CD4-positive, alpha-beta T cell (primary cell): Measurements from ENCODE around the gene WDR5. TPM values are rescaled to one million over a fixed set of nuclear protein-coding genes. Genes with fewer than 3 reads are reported as not detected.

ENCODE experiments used
- ATAC-seq: fragments of 200-7000 bp; cut with Tn5 transposase; one replicate; pipeline ENCODE4 v1.10.0; 2022; ENCODE audit warnings: mild to moderate bottlenecking; ENCODE audit not compliant: poor library complexity
- CTCF ChIA-PET: fragments of 350-600 bp; sonication (Branson Sonifier 250); formaldehyde crosslinking; loops from one replicate; lab custom pipeline; 2021; ENCODE audit warnings: antibody characterized with exemption, inconsistent platforms; lab: Charles Lee
- POLR2A ChIA-PET: fragments of 350-600 bp; sonication (Branson Sonifier 250); formaldehyde crosslinking; loops from one replicate; lab custom pipeline; 2021; ENCODE audit warnings: antibody characterized with exemption, inconsistent platforms; lab: Charles Lee
- DNase-seq, 14 experiments: peaks; one replicate each; pipeline ENCODE4 v3.0.0-alpha.2; 2013 to 2020; ENCODE audit warnings: mixed read lengths in 2 of 14
- H3K27ac ChIP-seq, 2 donors: one replicate each; pipeline versions ENCODE4 v1.5.1 to v1.7.0; 2013; ENCODE audit warnings: low read length in 2 of 2, low read depth in 1 of 2, mild to moderate bottlenecking in 1 of 2
- H3K27me3 ChIP-seq, 2 experiments: 1 replicate in 1 of 2; 2 replicates in 1 of 2; pipeline versions ENCODE4 v1.6.1 to v1.7.0; 2013; ENCODE audit warnings: low read length in 2 of 2, control low read depth in 1 of 2, mild to moderate bottlenecking in 1 of 2, moderate library complexity in 1 of 2; ENCODE audit not compliant: insufficient read depth in 2 of 2, control insufficient read depth in 1 of 2
- H3K36me3 ChIP-seq: one replicate; pipeline ENCODE4 v1.6.1; 2013; ENCODE audit warnings: low read length, control low read depth; ENCODE audit not compliant: insufficient read depth
- H3K4me1 ChIP-seq: one replicate; pipeline ENCODE4 v1.6.1; 2013; ENCODE audit warnings: low read length, control low read depth; ENCODE audit not compliant: insufficient read depth
- H3K4me3 ChIP-seq: one replicate; pipeline ENCODE4 v1.5.1; 2013; ENCODE audit warnings: mild to moderate bottlenecking, low read length, moderate library complexity
- H3K9me3 ChIP-seq, 2 experiments: 1 replicate in 1 of 2; 2 replicates in 1 of 2; pipeline versions ENCODE4 v1.6.1 to v1.7.0; 2013; ENCODE audit warnings: low read length in 2 of 2, mild to moderate bottlenecking in 2 of 2, control low read depth in 1 of 2, moderate library complexity in 1 of 2; ENCODE audit not compliant: control insufficient read depth in 1 of 2, insufficient read depth in 1 of 2
- H3K27ac Mint-ChIP-seq: one replicate; pipeline ENCODE4 v1.8.0; 2020; ENCODE audit warnings: mixed read lengths
- H3K27me3 Mint-ChIP-seq: one replicate; pipeline ENCODE4 v1.8.0; 2021; ENCODE audit warnings: mixed read lengths
- H3K36me3 Mint-ChIP-seq: one replicate; pipeline ENCODE4 v1.8.0; 2021; ENCODE audit warnings: low read depth, mixed read lengths
- H3K4me1 Mint-ChIP-seq: one replicate; pipeline ENCODE4 v1.8.0; 2021; ENCODE audit warnings: low read depth, mixed read lengths
- H3K4me3 Mint-ChIP-seq: one replicate; pipeline ENCODE4 v1.8.0; 2020; ENCODE audit warnings: mild to moderate bottlenecking, mixed read lengths
- H3K9me3 Mint-ChIP-seq: one replicate; pipeline ENCODE4 v1.8.0; 2020; ENCODE audit warnings: mixed read lengths
- CTCF ChIP-seq: fragments of 200-600 bp; IDR thresholded peaks from one replicate; pipeline ENCODE4 v1.8.0; 2022; ENCODE audit warnings: antibody characterized with exemption, mild to moderate bottlenecking
- intact Hi-C, 2 experiments: fragments of 100-400 bp; cut with DNase I in 1 of 2; cut with micrococcal nuclease in 1 of 2; formaldehyde crosslinking; loops; one replicate each; pipeline versions ENCODE4 v1.15.1 to v1.9.0; 2023 to 2025; cut with DNase I, micrococcal nuclease
- total RNA-seq, 174 experiments: library from RNA in 2 of 174; stranded (reverse) in 2 of 174; gene quantifications; one replicate each; pipeline ENCODE4 v1.2.3 and lab custom pipeline; 2021 to 2026

The WDR5 gene
- total RNA-seq, 2 experiments from 2014 or later, result 14.9 to 16.9 TPM

GRCh38 chr9:134195558-134195957 is 59.7 kb downstream of the WDR5 start:
- Mint-ChIP-seq H3K36me3 (no peaks in the 10 kb centered on the region), H3K4me1 (peaks cover 24% of the 10 kb centered on the region), H3K27me3 (no peaks in the 10 kb centered on the region), H3K4me3 (peak overlapping the region; percentile 8), H3K27ac (peak overlapping the region; percentile 50), H3K9me3 (no peaks in the 10 kb centered on the region)
- Histone ChIP-seq H3K36me3 (no peaks in the 10 kb centered on the region), H3K4me3 (no peak overlapping the region), H3K9me3 (no peaks in the 10 kb centered on the region), H3K4me1 (peaks cover 33% of the 10 kb centered on the region), H3K27ac (no peak overlapping the region), H3K27me3 (no peaks in the 10 kb centered on the region)
- DNase-seq (peak in 3 of 14 experiments; percentile 5 to 71 (median 27)), ATAC-seq (peak; percentile 17)
- CTCF ChIA-PET, result interaction anchor here (1.8 kb wide), 1 partner anchor 254 kb away, joined by 5 read pairs; no protein-coding TSS in a partner anchor
- TF ChIP-seq CTCF, result no peak
- POLR2A ChIA-PET, result interaction anchor here (0.9 to 1.1 kb wide), 2 partner anchors 32 to 261 kb away, joined by 3 read pairs; no protein-coding TSS in a partner anchor
- intact Hi-C loops, result no loop called here

DNA sequence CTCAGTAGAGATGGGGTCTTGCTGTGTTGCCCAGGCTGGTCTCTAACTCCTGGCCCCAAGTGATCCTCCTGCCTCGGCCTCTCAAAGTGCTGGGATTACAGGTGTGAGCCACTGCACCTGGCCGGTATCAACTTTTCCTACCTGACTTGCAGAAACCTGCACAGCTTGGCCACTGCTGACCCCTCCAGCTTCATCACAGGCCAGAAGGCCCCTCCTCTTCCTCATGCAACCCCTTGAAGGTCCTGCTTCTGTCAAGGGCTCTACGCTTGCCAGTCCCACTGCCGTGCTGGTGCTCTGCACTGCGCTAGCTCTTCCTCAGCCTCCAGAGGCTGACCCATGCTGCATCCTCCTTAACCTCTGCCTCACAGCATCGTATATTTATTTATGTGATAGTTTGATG is 61.0 kb downstream of the WDR5 start:
- POLR2A ChIA-PET, result no interaction called here
- no peak for DNase-seq

GRCh38 chr9:134198791-134199190 is 62.9 kb downstream of the WDR5 start:
- DNase-seq (no peak), ATAC-seq (no peak)
- no peak overlapping the region for H3K27ac ChIP-seq
- ChIA-PET POLR2A (no interaction called here), CTCF (no interaction called here)
- no peaks in the 10 kb centered on the region for H3K36me3 ChIP-seq
- TF ChIP-seq CTCF, result no peak
- Mint-ChIP-seq H3K36me3 (no peaks in the 10 kb centered on the region), H3K4me1 (peaks cover 24% of the 10 kb centered on the region), H3K27ac (no peak overlapping the region), H3K27me3 (no peaks in the 10 kb centered on the region), H3K4me3 (no peak overlapping the region), H3K9me3 (peaks cover 6% of the 10 kb centered on the region)
- no peaks in the 10 kb centered on the region for H3K27me3 ChIP-seq
- H3K4me3 ChIP-seq, result no peak overlapping the region
- peaks cover 0 to under 1% of the 10 kb centered on the region in 2 experiments for H3K9me3 ChIP-seq
- intact Hi-C loops, result no loop called here
- peaks cover 26% of the 10 kb centered on the region for H3K4me1 ChIP-seq

More for the DNA sequence above, 61.0 kb downstream of the WDR5 start:
- Histone ChIP-seq H3K9me3 (no peaks in the 10 kb centered on the region), H3K27ac (no peak overlapping the region), H3K36me3 (no peaks in the 10 kb centered on the region), H3K4me3 (no peak overlapping the region), H3K27me3 (no peaks in the 10 kb centered on the region), H3K4me1 (peaks cover 33% of the 10 kb centered on the region)
- Mint-ChIP-seq H3K4me1 (peaks cover 24% of the 10 kb centered on the region), H3K36me3 (no peaks in the 10 kb centered on the region), H3K27ac (no peak overlapping the region), H3K9me3 (no peaks in the 10 kb centered on the region), H3K4me3 (no peak overlapping the region), H3K27me3 (no peaks in the 10 kb centered on the region)
- CTCF ChIA-PET, result no interaction called here
- no peak for ATAC-seq
- intact Hi-C loops, result no loop called here
- no peak for TF ChIP-seq CTCF
